Fibroblast of upper back skin (primary cell): ENCODE data around the gene SUN5.

Experiments
- DNase-seq: peaks from one replicate; pipeline ENCODE4 v3.0.0-alpha.2; 2013

SUN5 gene

DNA sequence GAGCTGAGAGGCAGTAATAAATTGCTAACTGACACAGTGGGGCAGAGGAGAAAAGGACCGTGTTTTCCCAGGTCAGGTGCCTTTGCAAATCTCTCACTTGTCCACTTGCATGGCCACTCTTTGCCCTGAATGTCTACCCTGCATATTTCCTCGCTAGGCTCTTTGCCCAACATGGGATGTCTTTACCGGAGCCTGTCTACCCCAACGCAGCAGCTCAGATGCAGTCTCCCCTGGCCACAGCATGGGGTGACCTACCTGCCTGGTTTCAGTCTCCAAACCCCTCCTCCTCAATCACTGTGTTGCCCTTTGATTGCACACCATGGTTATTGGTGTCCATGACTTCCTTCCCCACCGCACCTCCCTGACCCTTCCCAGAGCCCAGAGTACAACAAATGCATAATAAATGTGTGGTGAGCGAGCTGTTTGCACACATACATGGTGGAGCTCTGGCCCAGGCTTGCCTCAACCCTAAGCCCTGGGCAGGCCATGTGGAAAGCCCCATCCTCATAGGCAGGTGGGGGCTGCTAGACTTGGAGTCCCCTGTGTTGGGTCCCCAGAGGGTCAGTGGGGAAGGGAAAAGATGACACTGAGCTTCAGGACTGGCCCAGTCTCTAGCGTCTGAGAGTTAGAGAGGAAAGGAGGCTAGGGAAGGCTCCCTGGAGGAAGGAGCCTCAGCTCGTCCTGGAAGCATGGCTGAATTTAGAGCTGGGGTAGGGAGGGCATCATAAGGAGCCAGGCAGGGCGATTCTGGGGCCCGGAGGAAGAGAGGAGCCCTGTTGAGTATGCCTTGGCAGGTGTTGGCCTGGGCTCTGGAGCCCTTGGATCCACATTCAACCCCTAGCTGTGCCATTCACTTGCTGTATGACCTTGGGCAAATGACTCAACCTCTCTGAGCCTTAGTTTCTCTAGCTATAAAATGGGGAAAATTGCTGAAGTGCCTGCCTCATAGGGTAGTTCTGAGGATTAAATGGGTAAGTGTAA is 22.8 kb upstream of the SUN5 start:
- no peak for DNase-seq

- DNase-seq = no peak
These were observed 22.0 kb upstream of the SUN5 start for GRCh38 chr20:33026072-33026778.

- DNase-seq = no peak
These were observed 21.2 kb upstream of the SUN5 start for GRCh38 chr20:33025318-33025876.

- no peak for DNase-seq
These were observed 20.5 kb upstream of the SUN5 start for GRCh38 chr20:33024609-33025317.

DNA sequence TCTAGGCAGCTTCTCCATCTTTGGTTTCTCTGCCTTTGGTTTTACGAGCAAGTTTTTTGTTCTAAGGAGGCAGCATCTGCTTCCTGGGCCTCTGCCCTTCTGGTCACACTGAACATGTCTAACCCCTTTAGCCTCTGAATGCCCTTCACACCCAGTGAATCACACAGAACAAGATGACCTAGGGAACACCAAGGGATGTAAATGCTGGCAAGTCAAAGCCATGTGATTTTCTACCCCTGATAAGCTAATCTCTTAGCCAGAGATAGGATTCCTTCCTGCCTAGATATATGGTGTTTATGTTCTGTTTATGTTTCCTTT is 20.0 kb upstream of the SUN5 start:
- DNase-seq = no peak

GRCh38 chr20:33023439-33024242 is 19.4 kb upstream of the SUN5 start:
- DNase-seq = no peak

DNA sequence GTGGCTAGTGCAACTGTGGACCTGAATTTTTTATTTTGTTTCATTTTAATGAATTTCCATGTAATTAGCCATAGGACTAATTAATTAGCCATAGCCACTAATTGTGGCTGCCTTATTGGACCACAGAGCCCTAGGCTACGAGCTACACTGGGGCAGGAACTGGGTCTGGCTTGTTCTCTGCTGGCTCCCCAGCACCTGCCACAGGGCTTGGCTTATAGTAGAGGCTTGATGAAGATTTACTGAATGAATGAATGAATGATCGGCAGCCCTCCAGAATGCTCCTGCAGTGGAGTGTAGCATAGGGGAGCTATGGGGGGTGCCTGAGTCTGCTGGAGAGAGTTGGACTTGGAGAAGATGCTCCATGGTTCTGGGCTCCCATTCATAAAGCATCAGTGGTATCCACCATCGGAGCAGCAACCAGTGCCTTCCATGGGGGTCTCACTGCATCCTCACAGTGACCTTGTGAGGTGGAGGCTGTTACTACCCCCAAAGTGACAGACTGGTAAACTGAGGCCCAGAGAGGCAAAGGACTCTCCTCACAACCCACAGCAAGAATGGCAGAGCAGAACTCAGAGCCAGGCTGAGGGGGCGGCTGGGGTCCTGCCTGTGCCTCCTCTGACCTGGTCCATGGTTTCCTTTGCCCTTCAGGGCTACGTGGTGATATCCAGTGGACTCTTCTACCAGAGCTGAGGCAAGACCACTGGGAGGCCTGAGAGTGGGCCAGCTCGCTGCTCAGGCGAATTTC is 18.6 kb upstream of the SUN5 start:
- no peak for DNase-seq

- no peak for DNase-seq
These were observed 18.1 kb upstream of the SUN5 start for GRCh38 chr20:33022289-33022688.

DNA sequence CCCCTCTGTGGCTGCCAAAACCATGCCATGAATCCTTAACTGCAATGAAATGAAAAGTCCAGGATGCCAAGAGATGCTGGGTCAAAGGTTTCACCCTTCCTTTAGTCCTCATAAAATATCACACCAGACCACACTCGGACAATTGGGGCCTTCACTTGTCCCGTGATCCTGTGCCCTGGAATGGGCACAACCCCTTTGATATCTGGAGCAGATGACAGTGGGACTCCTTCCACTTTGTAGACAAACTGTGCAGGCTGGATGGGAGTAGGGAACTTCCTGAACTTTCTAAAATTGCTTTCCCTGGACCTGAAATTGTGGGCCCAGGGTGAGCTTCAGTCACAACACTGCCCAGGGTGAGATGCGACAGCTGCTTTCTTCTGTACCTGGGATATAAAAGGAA is 17.6 kb upstream of the SUN5 start:
- no peak for DNase-seq

GRCh38 chr20:33020278-33021161 is 16.3 kb upstream of the SUN5 start:
- DNase-seq = no peak

- DNase-seq = no peak
These were observed 15.4 kb upstream of the SUN5 start for GRCh38 chr20:33019465-33020277.

DNA sequence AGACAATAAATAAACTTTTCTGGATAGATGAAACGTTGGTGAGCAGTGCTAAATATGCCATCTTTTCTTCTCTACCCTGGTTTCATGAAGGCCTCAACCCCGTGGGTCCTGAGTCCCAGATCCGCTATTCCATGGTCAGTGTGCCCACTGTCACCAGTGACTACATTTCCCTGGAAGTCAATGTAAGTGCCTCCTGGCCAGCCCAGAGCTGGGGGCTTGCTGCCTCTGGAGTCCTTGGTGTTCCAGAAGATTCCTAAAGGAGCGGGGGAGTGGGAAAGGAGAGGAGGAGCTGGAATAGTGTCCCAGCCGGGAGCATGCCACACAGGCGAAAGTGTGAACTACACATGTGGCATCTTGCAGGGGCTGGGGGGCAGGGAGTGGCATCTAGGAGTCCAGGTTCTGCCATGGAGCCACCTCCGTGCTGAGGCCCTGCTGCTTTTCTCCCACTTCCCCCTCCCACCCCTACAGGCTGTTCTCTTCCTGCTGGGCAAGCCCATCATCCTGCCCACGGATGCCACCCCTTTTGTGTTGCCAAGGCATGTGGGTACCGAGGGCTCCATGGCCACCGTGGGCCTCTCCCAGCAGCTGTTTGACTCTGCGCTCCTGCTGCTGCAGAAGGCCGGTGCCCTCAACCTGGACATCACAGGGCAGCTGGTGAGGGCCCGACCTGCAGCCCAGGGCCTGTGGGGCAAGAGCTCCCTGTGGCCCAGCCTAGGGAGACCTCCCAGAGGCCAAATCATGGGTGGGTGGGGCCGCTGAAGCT is 14.1 kb upstream of the SUN5 start:
- DNase-seq = no peak

DNA sequence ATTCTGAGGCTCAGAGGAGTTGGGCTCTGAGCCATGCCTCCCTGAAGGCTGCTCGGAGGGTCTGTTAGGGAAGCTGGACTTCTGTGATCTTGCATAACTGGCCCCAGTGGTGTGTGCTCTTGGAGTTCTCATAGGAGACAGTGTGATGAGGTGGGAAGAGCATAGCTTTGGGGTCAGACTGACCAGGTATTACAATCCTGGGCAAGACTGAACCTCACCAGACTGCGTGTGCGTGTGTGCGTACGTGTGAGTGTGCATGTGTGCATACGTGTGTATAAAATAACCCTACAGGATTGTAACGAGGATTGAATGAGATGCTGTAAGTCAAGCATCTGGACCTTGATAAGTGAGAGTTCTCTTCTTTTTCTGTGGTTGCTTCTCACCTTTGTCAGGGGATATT is 13.3 kb upstream of the SUN5 start:
- DNase-seq = no peak

GRCh38 chr20:33016581-33017109 is 12.4 kb upstream of the SUN5 start:
- DNase-seq = no peak

DNA sequence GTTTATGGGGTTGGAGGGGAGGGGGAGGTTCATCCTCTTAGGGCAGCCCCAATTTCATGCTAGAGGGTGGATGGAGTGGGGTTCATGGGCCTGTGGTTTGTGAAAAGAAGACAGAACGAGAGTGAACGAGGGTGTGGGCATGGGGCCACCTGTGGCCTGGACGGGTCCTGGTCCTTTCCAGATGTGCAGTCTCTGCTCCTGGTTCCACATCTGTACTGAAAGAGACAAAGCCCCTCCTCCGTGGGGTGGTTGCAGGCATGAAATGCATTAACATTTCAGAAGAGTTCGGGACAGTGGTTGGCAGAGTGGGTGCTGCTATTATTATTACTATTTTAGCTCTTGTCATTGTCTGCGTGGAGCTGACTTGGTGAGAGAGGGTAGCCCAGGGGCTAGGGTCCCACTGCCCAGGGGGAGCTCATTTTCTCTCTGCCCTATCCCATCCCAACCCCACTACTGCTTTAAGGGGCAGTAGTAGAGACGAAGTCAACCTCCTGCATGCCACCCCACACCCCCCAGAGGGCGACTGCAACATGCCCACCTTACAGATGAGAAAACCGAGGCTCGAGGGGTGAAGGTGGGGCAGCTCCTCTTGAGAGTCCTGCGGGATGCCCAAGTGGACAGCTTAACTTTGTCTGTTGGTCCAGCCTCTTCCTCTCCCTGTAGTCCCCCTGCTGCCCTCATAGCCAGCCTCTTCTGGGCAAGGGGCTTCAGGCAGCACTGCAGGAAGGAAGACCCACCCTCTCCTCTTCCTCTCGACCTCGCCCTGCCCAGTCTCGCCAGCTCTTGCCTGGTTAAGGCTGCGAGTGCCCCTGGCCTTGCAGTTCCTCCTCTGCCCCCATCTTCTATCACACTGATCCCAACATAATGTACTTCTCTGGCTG is 11.7 kb upstream of the SUN5 start:
- DNase-seq = no peak

- no peak for DNase-seq
These were observed 10.9 kb upstream of the SUN5 start for GRCh38 chr20:33015114-33015484.

- no peak for DNase-seq
These were observed 10.3 kb upstream of the SUN5 start for GRCh38 chr20:33014336-33015113.
